Measurements from ENCODE around the gene ZBTB21. TPM values are rescaled to one million over a fixed set of nuclear protein-coding genes. Genes with fewer than 3 reads are reported as not detected.

ZBTB21 gene
- total RNA-seq, 1 experiment from 2014 or later, result 17.9 TPM

- no peak for DNase-seq (ENCODE audit: low read depth, low spot score)
- no peaks in the 10 kb centered on the region for H3K27me3 ChIP-seq (ENCODE audit: control insufficient read depth, insufficient read depth, low read length)
- H3K27ac ChIP-seq (ENCODE audit: low read length), result no peak overlapping the region
- no peaks in the 10 kb centered on the region for H3K36me3 ChIP-seq (ENCODE audit: control insufficient read depth, insufficient read depth, low read length)
- no peaks in the 10 kb centered on the region for H3K4me1 ChIP-seq (ENCODE audit: control insufficient read depth, insufficient read depth, low read length)
- no peak for ATAC-seq
- in situ Hi-C loops (cut with HindIII; ENCODE audit: low pct_unique_long_range_greater_than_20kb, low sequenced_read_pairs) (no loop called here), intact Hi-C loops (cut with micrococcal nuclease; ENCODE audit: unreplicated experiment) (loop anchor here (10.0 kb wide), 1 partner anchor 66 kb away; no protein-coding TSS in a partner anchor)
- H3K4me3 ChIP-seq (ENCODE audit: low read depth in 2 of 2, low read length in 2 of 2), result no peak overlapping the region
- TF ChIP-seq CTCF (IDR thresholded peaks at IDR 0.05) (no peak), REST (IDR thresholded peaks at IDR 0.05; ENCODE audit: insufficient read depth in 1 of 2, low read depth in 2 of 2, low read length in 1 of 2) (no peak), TCF7L2 (IDR thresholded peaks at IDR 0.05; ENCODE audit: low read depth, low read length) (no peak), POLR2AphosphoS5 (IDR thresholded peaks at IDR 0.05; ENCODE audit: low read depth, low read length) (no peak), SIN3A (IDR thresholded peaks at IDR 0.05; ENCODE audit: borderline replicate concordance, insufficient read depth, low read depth, low read length) (no peak)
- ChIA-PET CTCF (no interaction called here), POLR2A (no interaction called here)
- no peaks in the 10 kb centered on the region for H3K9me3 ChIP-seq (ENCODE audit: control insufficient read depth, insufficient read depth, low read depth, low read length)
- BruUV-seq (replicated peaks), result no TSS peak
Measured at GRCh38 chr21:42038826-42039425, 28.8 kb upstream of the ZBTB21 start.

GRCh38 chr21:42038393-42038792 lies 28.2 kb upstream of the ZBTB21 start:
- no peak overlapping the region for H3K4me3 ChIP-seq (ENCODE audit: low read depth in 2 of 2, low read length in 2 of 2)
- intact Hi-C loops (cut with micrococcal nuclease; ENCODE audit: unreplicated experiment) (loop anchor here (10.0 kb wide), 1 partner anchor 66 kb away; no protein-coding TSS in a partner anchor), in situ Hi-C loops (cut with HindIII; ENCODE audit: low pct_unique_long_range_greater_than_20kb, low sequenced_read_pairs) (no loop called here)
- BruUV-seq (replicated peaks), result no TSS peak
- CTCF ChIA-PET, result no interaction called here
- no peaks in the 10 kb centered on the region for H3K4me1 ChIP-seq (ENCODE audit: control insufficient read depth, insufficient read depth, low read length)
- no peak for ATAC-seq
- TF ChIP-seq CTCF (IDR thresholded peaks at IDR 0.05) (no peak), REST (IDR thresholded peaks at IDR 0.05; ENCODE audit: insufficient read depth in 1 of 2, low read depth in 2 of 2, low read length in 1 of 2) (no peak), TCF7L2 (IDR thresholded peaks at IDR 0.05; ENCODE audit: low read depth, low read length) (no peak), POLR2AphosphoS5 (IDR thresholded peaks at IDR 0.05; ENCODE audit: low read depth, low read length) (no peak), SIN3A (IDR thresholded peaks at IDR 0.05; ENCODE audit: borderline replicate concordance, insufficient read depth, low read depth, low read length) (no peak)
- POLR2A ChIA-PET, result no interaction called here
- DNase-seq (ENCODE audit: low read depth, low spot score), result no peak
- no peaks in the 10 kb centered on the region for H3K9me3 ChIP-seq (ENCODE audit: control insufficient read depth, insufficient read depth, low read depth, low read length)
- H3K27ac ChIP-seq (ENCODE audit: low read length), result no peak overlapping the region
- no peaks in the 10 kb centered on the region for H3K27me3 ChIP-seq (ENCODE audit: control insufficient read depth, insufficient read depth, low read length)
- H3K36me3 ChIP-seq (ENCODE audit: control insufficient read depth, insufficient read depth, low read length), result no peaks in the 10 kb centered on the region
